Caco-2 (cell line): ENCODE results near the gene PIM3. TPM values are rescaled to one million over a fixed set of nuclear protein-coding genes. Genes with fewer than 3 reads are reported as not detected.

Experiments
- BruUV-seq: library from RNA; stranded (reverse); fragments of 400-500 nt; replicated peaks from 2 replicates; lab custom pipeline; 2021; lab: Mats Ljungman, UMichigan
- CTCF ChIA-PET: fragments of 300-600 bp; sonication (Branson Sonifier 250); formaldehyde crosslinking; loops from one replicate; lab custom pipeline; 2022; ENCODE audit warnings: antibody characterized with exemption; lab: Charles Lee
- POLR2A ChIA-PET: fragments of 300-600 bp; sonication (Branson Sonifier 250); formaldehyde crosslinking; loops from one replicate; lab custom pipeline; 2022; ENCODE audit warnings: antibody characterized with exemption; lab: Charles Lee
- DNase-seq, 2 experiments: peaks; one replicate each; pipeline versions ENCODE4 v3.0.0 to v3.0.0-alpha.2; 2020 to 2022
- H3K27me3 ChIP-seq: replicated peaks from 2 replicates; pipeline ENCODE4 v1.6.0; 2011; ENCODE audit warnings: low read length; ENCODE audit not compliant: control insufficient read depth, insufficient read depth
- H3K36me3 ChIP-seq: 2 replicates; pipeline ENCODE4 v1.5.1; 2011; ENCODE audit warnings: low read length; ENCODE audit not compliant: control insufficient read depth, insufficient read depth
- H3K4me1 ChIP-seq: fragments of 250-450 bp; sonication (Bioruptor Pico); 2 replicates; pipeline ENCODE4 v1.5.1; 2020; ENCODE audit warnings: mild to moderate bottlenecking
- H3K4me3 ChIP-seq: 2 replicates; pipeline ENCODE4 v1.5.1; 2011; ENCODE audit warnings: low read depth, mild to moderate bottlenecking, control low read depth, low read length
- H3K9me3 ChIP-seq: fragments of 250-450 bp; sonication (Bioruptor Pico); 2 replicates; pipeline ENCODE4 v1.5.1; 2020; ENCODE audit warnings: mild to moderate bottlenecking, moderate library complexity
- H3K27ac Mint-ChIP-seq: one replicate; pipeline ENCODE4 v1.8.0; 2022; ENCODE audit warnings: mixed read lengths; ENCODE audit not compliant: unreplicated experiment
- H3K27me3 Mint-ChIP-seq: one replicate; pipeline ENCODE4 v1.8.0; 2022; ENCODE audit warnings: mixed read lengths; ENCODE audit not compliant: insufficient read depth, unreplicated experiment
- H3K36me3 Mint-ChIP-seq: one replicate; pipeline ENCODE4 v1.8.0; 2022; ENCODE audit warnings: mild to moderate bottlenecking, mixed read lengths; ENCODE audit not compliant: insufficient read depth, unreplicated experiment
- H3K4me1 Mint-ChIP-seq: one replicate; pipeline ENCODE4 v1.8.0; 2022; ENCODE audit warnings: low read depth, mixed read lengths; ENCODE audit not compliant: unreplicated experiment
- H3K4me3 Mint-ChIP-seq: one replicate; pipeline ENCODE4 v1.8.0; 2022; ENCODE audit warnings: mild to moderate bottlenecking, moderate library complexity, mixed read lengths; ENCODE audit not compliant: unreplicated experiment
- H3K9me3 Mint-ChIP-seq: one replicate; pipeline ENCODE4 v1.8.0; 2022; ENCODE audit warnings: mixed read lengths; ENCODE audit not compliant: unreplicated experiment
- intact Hi-C: fragments of 100-400 bp; cut with micrococcal nuclease; formaldehyde crosslinking; loops from one replicate; pipeline ENCODE4 v1.10.0; 2022; ENCODE audit not compliant: unreplicated experiment
- total RNA-seq: library from RNA; stranded (reverse); gene quantifications from 2 replicates; pipeline ENCODE4 v1.2.3, GENCODE V29; 2022
- TF ChIP-seq, protein P1 (sequence below), 2 experiments: fragments of 200-600 bp in 1 of 2; IDR thresholded peaks; 1 replicate in 1 of 2; 2 replicates in 1 of 2; pipeline versions ENCODE4 v1.5.1 to v1.8.0; 2011 to 2022; ENCODE audit warnings: antibody characterized with exemption in 1 of 2, control low read depth in 1 of 2, inconsistent platforms in 1 of 2, low read depth in 1 of 2, low read length in 1 of 2, mild to moderate bottlenecking in 1 of 2, moderate library complexity in 1 of 2; ENCODE audit not compliant: insufficient read depth in 1 of 2, severe bottlenecking in 1 of 2, unreplicated experiment in 1 of 2

Gene PIM3
- total RNA-seq, 1 experiment from 2014 or later = 39.6 TPM

DNA sequence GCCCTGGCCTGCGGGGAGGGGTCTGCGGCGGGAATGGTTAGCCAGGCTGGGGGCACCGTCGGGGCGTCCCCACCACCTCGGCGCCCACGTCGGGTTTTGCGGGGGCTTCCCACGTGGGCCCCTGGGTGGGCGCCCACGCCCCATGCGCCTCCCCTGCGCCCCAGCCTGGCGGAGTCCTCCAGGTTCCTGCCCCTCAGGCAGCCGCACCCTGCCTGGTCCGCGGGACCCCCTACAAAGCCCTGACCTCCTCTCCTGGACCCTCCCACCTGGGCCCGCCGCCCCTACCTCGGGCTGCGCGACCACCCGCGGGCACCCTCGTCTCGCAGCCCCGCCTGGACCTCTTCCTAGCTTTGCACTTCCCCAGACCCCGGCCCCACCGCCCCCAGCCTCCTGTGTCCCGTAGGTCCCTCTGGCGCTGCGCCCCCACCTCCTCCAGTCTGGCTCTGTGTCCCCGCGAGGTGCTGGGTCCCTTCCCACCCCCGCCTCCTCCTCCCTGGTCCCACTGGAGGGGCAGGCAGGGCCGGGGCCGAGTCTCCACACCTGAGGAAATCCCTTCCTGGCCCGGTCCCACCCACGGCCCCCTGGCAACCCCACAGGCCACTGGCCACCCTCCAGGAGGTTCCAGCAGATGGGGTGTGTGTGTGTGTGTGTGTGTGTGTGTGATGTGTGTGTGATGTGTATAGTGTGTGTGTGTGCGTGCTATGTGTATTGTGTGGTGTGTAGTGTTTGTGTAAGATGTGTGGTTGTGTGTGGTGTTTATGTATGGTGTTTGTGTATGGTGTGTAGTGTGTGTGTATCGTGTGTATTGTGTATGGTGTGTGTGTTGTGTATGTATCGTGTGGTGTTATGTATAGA, 11.8 kb downstream of the PIM3 start:
- Mint-ChIP-seq H3K27me3 (no peaks in the 10 kb centered on the region), H3K4me3 (no peak overlapping the region), H3K9me3 (no peaks in the 10 kb centered on the region), H3K27ac (no peak overlapping the region), H3K4me1 (no peaks in the 10 kb centered on the region), H3K36me3 (peaks cover 14% of the 10 kb centered on the region)
- H3K9me3 ChIP-seq = no peaks in the 10 kb centered on the region
- DNase-seq = peak in 1 of 2 experiments; percentile 33
- no TSS peak for BruUV-seq
- H3K4me1 ChIP-seq = peaks cover 12% of the 10 kb centered on the region
- peak overlapping the region; percentile 59 for H3K4me3 ChIP-seq
- no peaks in the 10 kb centered on the region for H3K27me3 ChIP-seq
- no peaks in the 10 kb centered on the region for H3K36me3 ChIP-seq
- CTCF ChIA-PET = no interaction called here
- TF ChIP-seq, protein P1, sequence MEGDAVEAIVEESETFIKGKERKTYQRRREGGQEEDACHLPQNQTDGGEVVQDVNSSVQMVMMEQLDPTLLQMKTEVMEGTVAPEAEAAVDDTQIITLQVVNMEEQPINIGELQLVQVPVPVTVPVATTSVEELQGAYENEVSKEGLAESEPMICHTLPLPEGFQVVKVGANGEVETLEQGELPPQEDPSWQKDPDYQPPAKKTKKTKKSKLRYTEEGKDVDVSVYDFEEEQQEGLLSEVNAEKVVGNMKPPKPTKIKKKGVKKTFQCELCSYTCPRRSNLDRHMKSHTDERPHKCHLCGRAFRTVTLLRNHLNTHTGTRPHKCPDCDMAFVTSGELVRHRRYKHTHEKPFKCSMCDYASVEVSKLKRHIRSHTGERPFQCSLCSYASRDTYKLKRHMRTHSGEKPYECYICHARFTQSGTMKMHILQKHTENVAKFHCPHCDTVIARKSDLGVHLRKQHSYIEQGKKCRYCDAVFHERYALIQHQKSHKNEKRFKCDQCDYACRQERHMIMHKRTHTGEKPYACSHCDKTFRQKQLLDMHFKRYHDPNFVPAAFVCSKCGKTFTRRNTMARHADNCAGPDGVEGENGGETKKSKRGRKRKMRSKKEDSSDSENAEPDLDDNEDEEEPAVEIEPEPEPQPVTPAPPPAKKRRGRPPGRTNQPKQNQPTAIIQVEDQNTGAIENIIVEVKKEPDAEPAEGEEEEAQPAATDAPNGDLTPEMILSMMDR (IDR thresholded peaks at IDR 0.05; ENCODE audit: insufficient read depth in 1 of 2, low read depth in 1 of 2, low read length in 1 of 2, severe bottlenecking in 1 of 2, unreplicated experiment in 1 of 2) = no peak
- intact Hi-C loops = no loop called here
- POLR2A ChIA-PET = interaction anchor here (0.7 to 2.3 kb wide), 5 partner anchors 11 to 58 kb away, joined by 4 to 24 read pairs (median 6); partner anchors contain the start of genes ALG12 and CRELD2

DNA sequence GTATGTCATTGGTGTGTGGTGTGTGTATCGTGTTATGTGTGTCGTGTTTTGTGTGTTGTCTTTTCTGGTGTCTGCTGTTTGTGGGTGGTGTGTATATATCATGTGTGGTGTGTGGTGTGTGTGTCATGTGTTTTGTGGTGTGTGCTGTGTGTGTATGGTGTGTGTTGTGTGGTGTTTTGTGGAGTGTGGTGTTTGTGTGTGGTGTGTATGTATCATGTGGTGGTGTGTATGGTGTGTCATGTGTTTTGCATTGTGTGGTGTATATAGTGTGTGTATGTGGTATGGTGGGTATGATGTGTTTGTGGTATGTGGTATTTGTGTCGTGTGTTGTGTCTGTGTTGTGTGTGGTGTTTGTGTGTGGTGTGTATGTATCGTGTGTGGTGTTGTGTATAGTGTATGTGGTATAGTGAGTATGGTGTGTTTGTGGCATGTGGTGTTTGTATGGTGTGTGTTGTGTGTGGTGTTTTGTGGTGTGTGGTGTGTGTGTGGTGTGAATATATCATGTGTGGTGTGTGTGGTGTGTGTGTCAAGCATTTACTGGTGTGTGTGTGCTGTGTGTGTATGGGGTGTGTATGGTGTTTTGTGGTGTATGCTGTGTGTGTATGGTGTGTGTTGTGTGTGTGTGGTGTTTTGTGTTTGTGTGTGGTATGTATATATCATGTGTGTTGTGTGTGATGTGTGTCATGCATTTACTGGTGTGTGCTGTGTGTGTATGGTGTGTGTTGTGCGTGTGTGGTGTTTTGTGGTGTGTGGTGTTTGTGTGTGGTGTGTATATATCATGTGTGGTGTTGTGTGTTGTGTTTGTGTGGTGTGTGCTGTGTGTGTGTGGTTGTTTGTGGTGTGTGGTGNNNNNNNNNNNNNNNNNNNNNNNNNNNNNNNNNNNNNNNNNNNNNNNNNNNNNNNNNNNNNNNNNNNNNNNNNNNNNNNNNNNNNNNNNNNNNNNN, 12.7 kb downstream of the PIM3 start:
- Mint-ChIP-seq H3K36me3 (peaks cover 7% of the 10 kb centered on the region), H3K4me1 (no peaks in the 10 kb centered on the region), H3K9me3 (no peaks in the 10 kb centered on the region), H3K27me3 (no peaks in the 10 kb centered on the region), H3K27ac (no peak overlapping the region), H3K4me3 (no peak overlapping the region)
- BruUV-seq = no TSS peak
- Histone ChIP-seq H3K9me3 (no peaks in the 10 kb centered on the region), H3K4me3 (no peak overlapping the region), H3K4me1 (peaks cover 11% of the 10 kb centered on the region), H3K27me3 (no peaks in the 10 kb centered on the region), H3K36me3 (no peaks in the 10 kb centered on the region)
- no peak for DNase-seq
- intact Hi-C loops = no loop called here
- CTCF ChIA-PET = no interaction called here
- TF ChIP-seq, protein P1 (IDR thresholded peaks at IDR 0.05; ENCODE audit: insufficient read depth in 1 of 2, low read depth in 1 of 2, low read length in 1 of 2, severe bottlenecking in 1 of 2, unreplicated experiment in 1 of 2) = no peak
- POLR2A ChIA-PET = no interaction called here
